Stimulated activated CD8-positive, alpha-beta memory T cell treated with anti-CD3 and anti-CD28 coated beads, Interleukin-12 subunit alpha, Interleukin-12 subunit beta, amount 100 ng/mL, for 1 hour (primary cell): ENCODE measurements around the gene MED28.

Source experiments
- DNase-seq: peaks from one replicate; pipeline ENCODE4 v3.0.0-alpha.2; 2020; ENCODE audit warnings: low read depth

Gene MED28

DNA sequence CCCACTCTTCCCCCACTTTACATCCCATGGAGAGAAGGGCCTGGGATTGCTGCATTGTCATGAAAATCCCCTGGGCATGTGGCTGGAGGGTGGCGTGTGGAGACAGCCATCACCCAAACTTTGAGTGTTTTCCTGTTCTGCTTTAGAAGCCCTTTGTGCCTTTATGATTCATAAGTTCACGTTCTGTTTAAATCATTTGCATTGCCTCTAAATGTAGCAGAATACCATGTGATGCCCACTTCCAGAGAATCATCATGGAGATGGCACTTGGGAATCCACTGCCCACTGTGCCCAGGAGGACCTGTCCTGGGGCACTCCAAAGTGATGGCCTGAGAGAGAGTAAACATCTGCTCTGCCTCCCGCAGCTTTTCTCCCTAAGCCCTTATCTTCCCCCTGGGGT, 52.8 kb downstream of the MED28 start:
- DNase-seq = no peak

DNA sequence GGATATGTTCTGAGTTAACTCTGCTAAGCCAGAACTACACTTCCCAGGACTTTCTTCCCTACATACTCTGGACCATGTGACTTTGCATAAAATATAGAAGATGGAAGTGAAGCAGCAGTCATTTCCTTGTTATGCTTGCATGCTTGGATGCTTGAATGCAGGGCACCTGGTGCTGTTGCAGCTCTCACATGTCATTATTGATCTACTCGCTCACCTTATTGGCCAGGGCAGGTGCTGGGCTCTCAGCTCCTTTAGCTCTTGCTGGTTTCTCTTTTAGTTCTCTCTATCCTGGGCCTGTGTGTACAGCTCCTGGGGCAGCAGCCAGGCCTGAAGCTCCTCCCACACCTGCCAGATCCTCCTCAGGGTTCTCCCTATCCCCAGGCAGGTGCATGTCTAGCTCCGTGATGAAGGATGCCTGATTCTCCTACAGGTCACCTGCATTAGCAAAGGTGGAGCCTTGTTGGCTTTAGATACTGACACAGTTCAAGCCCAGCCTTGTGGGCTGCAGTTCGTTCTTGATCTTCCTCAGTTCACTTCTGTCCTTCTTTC, 53.3 kb downstream of the MED28 start:
- DNase-seq = no peak

DNA sequence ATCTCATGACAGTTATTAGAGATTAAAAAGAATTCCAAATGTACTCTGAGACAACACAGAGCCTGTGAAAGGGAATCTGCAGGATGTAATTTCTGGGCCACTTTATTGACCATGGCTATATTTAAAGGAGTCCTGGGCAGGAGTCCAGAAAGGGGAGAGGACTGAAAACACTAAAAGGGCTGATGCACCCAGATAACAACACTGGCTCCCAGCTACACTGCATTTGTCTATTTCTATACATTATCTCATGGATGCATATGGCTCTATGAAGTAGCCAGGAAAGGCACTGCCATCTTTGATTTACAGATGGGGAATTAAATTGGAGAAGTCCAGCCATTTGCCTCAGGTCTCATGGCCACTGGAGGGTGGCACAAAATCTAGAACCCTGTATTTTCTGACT, 56.0 kb downstream of the MED28 start:
- no peak for DNase-seq

DNA sequence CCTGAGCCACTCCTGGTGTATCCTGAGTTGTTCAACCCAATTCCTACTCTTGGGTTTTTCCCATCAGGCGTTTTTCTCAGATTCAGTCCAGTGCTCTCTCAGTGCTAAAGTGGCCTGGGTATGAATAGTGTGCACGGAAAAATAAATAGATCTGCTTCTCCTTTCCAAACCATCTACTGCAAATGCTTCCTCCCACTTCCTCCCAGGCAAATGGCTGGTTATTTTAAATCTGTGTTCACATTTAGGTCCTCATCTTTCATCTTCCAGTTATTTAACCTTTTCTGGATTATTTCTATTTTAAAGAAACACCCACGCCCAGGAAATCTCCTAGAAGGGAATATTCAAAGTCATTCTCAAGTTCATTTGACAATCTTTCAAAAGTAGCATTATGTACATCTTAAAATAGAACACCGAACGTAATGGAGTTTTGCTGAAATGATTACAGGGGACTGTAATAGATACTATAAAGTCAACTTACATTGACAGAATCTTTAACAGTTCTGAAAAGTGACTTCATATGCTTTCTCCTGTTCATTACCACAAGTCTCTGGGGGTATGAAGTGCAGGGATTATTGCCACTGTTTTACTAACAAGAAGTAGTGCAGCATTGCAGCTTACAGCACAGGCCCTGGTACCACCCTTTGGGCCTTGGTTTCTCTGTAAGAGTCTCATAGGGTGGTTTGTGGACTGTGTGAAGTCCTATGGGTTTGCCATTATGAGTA, 66.3 kb downstream of the MED28 start:
- DNase-seq = no peak

DNA sequence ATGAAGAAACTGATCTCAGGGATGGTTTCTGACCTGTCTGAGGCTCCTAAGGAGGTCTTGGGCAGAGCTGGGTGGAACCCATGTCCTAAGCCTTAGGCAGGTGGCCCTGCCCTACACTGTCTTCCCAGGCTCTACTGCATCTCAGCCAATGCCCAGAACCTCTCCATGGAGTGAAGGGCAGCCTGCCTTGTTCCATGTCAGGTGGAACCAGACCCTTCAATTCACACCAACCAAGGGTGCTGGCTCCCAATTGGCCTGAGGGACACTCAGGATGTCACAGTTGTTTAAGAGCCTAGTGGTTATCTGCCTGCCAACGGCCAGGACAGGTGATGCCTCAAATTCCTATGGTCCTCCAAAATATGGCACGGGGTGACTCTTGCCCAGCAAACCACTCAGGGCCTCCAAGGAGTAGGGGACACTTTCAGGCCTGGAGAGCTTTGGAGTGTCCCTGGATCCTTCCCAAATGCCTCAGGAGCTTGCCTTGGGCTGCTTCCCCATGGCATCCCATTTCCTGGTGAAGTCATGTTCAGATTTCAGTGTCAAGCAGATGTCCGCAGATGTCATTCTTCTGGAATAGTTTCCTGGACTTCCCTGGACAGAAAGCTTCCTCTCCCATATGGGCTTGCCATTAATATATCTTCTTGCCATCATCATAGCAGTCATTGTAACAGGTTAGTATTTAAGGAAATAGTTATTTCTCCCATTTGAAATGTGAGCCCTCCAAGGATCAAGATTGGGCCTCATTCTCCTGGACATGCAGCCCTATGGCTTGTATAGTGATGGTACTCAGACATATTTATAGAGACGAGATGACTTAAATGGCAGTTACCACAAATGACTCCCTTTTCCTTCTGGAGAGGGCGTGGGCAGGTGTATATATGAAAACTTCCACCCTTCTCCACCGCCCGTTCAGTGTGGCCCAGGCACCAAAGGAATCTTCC, 67.1 kb downstream of the MED28 start:
- no peak for DNase-seq

DNA sequence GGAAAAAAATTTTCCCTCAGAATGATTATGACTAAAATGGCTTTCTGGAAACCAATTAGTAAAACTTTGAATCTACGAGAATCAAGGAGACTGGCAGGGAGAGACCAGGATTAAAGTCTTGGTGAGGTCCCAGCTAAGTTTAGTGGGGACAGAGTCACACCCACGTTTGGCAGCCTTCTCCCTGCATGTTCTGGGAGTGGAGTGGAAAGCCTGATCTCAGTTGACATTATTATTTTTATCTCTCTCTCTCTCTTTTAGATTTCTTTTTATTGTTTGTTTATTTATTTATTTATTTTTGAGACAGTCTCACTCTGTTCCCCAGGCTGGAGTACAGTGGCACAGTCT, 67.8 kb downstream of the MED28 start:
- DNase-seq = no peak
